A673 (cell line): ENCODE data around the gene ANKS1B. TPM values are rescaled to one million over a fixed set of nuclear protein-coding genes. Genes with fewer than 3 reads are reported as not detected.

ENCODE experiments used
- BruUV-seq: library from RNA; stranded (reverse); fragments of 400-500 nt; replicated peaks from 2 replicates; lab custom pipeline; 2021; lab: Mats Ljungman, UMichigan
- CTCF ChIA-PET: fragments of 300-600 bp; sonication (Branson Sonifier 250); formaldehyde crosslinking; loops from one replicate; lab custom pipeline; 2022; ENCODE audit warnings: antibody characterized with exemption; lab: Charles Lee
- POLR2A ChIA-PET: fragments of 300-600 bp; sonication (Branson Sonifier 250); formaldehyde crosslinking; loops from one replicate; lab custom pipeline; 2022; ENCODE audit warnings: antibody characterized with exemption; ENCODE audit not compliant: low non-redundant PET; lab: Charles Lee
- DNase-seq: peaks from one replicate; pipeline ENCODE4 v3.0.0-alpha.2; 2015; ENCODE audit warnings: low spot score
- H3K27ac ChIP-seq: fragments of 200-600 bp; sonication (generic); 2 replicates; pipeline ENCODE4 v1.5.1; 2016; ENCODE audit warnings: mixed run types, low read depth, mild to moderate bottlenecking, mixed read lengths, antibody characterized with exemption, low read length; ENCODE audit not compliant: poor library complexity, severe bottlenecking
- H3K27me3 ChIP-seq: fragments of 200-600 bp; sonication (generic); replicated peaks from 2 replicates; pipeline ENCODE4 v1.6.1; 2017; ENCODE audit warnings: mixed run types, low read depth, mild to moderate bottlenecking, mixed read lengths, antibody characterized with exemption, low read length; ENCODE audit not compliant: insufficient read depth, poor library complexity
- H3K36me3 ChIP-seq: fragments of 200-600 bp; sonication (generic); 2 replicates; pipeline ENCODE4 v1.6.1; 2016; ENCODE audit warnings: mixed run types, mild to moderate bottlenecking, mixed read lengths, antibody characterized with exemption, low read length; ENCODE audit not compliant: insufficient read depth, poor library complexity, severe bottlenecking
- H3K4me1 ChIP-seq: fragments of 200-600 bp; sonication (generic); 2 replicates; pipeline ENCODE4 v1.6.1; 2017; ENCODE audit warnings: mixed run types, mild to moderate bottlenecking, mixed read lengths, antibody characterized with exemption, low read length; ENCODE audit not compliant: insufficient read depth, poor library complexity, severe bottlenecking
- H3K4me3 ChIP-seq: fragments of 200-600 bp; sonication (generic); 2 replicates; pipeline ENCODE4 v1.5.1; 2016; ENCODE audit warnings: low read depth, mixed run types, mild to moderate bottlenecking, mixed read lengths, low read length; ENCODE audit not compliant: poor library complexity, severe bottlenecking
- H3K9me3 ChIP-seq: fragments of 200-600 bp; sonication (generic); 2 replicates; pipeline ENCODE4 v1.6.1; 2016; ENCODE audit warnings: mixed run types, low read depth, mild to moderate bottlenecking, mixed read lengths, antibody characterized with exemption, low read length; ENCODE audit not compliant: poor library complexity, severe bottlenecking
- EZH2 ChIP-seq: fragments of 200-600 bp; sonication (generic); IDR thresholded peaks from 2 replicates; pipeline ENCODE4 v1.6.1; 2017; ENCODE audit warnings: borderline replicate concordance, low read depth, mild to moderate bottlenecking, mixed read lengths, antibody characterized with exemption, low read length; ENCODE audit not compliant: poor library complexity, severe bottlenecking
- intact Hi-C: fragments of 100-400 bp; cut with micrococcal nuclease; formaldehyde crosslinking; loops from one replicate; pipeline ENCODE4 v1.10.0; 2022; ENCODE audit not compliant: unreplicated experiment
- total RNA-seq: library from RNA; stranded (reverse); gene quantifications from 2 replicates; pipeline ENCODE4 v1.2.3, GENCODE V29; 2021
- TF ChIP-seq, protein P1 (sequence below): fragments of 300-800, 200-600 bp; sonication (generic); conservative IDR thresholded peaks from 2 replicates; pipeline ENCODE4 v1.5.1; 2017; ENCODE audit warnings: low read depth, mild to moderate bottlenecking, antibody characterized with exemption, low read length, moderate library complexity, mixed read lengths

ANKS1B gene
- total RNA-seq, 1 experiment from 2014 or later: 0.99 TPM

DNA sequence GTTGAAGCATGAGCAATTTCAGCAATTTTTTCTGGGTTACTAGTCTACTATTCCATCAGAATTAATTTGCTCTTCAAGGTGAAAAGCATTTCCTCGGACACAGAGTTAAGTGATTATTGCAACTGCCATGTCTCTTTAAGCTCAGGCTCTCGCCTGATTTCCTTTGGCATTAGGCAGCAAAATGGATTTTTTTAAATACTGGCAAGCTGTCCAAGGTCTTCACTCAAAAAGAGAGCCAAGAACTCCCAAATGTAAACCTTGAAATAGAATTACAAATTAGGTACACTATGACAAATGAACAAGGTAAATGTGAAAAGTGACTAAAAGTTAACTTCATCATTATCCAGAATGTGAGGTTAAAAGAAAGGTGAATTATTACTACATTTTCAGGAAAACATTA is 225.3 kb downstream of the ANKS1B start:
- Histone ChIP-seq H3K4me3 (no peak overlapping the region), H3K27me3 (peaks cover 31% of the 10 kb centered on the region), H3K9me3 (no peaks in the 10 kb centered on the region), H3K27ac (no peak overlapping the region), H3K4me1 (no peaks in the 10 kb centered on the region), H3K36me3 (no peaks in the 10 kb centered on the region)
- ChIA-PET CTCF (no interaction called here), POLR2A (no interaction called here)
- DNase-seq: no peak
- TF ChIP-seq EZH2: no peak
- TF ChIP-seq, protein P1, sequence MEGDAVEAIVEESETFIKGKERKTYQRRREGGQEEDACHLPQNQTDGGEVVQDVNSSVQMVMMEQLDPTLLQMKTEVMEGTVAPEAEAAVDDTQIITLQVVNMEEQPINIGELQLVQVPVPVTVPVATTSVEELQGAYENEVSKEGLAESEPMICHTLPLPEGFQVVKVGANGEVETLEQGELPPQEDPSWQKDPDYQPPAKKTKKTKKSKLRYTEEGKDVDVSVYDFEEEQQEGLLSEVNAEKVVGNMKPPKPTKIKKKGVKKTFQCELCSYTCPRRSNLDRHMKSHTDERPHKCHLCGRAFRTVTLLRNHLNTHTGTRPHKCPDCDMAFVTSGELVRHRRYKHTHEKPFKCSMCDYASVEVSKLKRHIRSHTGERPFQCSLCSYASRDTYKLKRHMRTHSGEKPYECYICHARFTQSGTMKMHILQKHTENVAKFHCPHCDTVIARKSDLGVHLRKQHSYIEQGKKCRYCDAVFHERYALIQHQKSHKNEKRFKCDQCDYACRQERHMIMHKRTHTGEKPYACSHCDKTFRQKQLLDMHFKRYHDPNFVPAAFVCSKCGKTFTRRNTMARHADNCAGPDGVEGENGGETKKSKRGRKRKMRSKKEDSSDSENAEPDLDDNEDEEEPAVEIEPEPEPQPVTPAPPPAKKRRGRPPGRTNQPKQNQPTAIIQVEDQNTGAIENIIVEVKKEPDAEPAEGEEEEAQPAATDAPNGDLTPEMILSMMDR: no peak
- intact Hi-C loops: no loop called here
- no TSS peak for BruUV-seq

GRCh38 chr12:99758997-99759396 is 225.7 kb downstream of the ANKS1B start:
- Histone ChIP-seq H3K36me3 (no peaks in the 10 kb centered on the region), H3K9me3 (no peaks in the 10 kb centered on the region), H3K4me1 (no peaks in the 10 kb centered on the region), H3K27ac (no peak overlapping the region), H3K27me3 (peaks cover 31% of the 10 kb centered on the region), H3K4me3 (no peak overlapping the region)
- ChIA-PET POLR2A (no interaction called here), CTCF (no interaction called here)
- intact Hi-C loops: no loop called here
- no peak for DNase-seq
- no TSS peak for BruUV-seq
- TF ChIP-seq, protein P1: no peak
- no peak for TF ChIP-seq EZH2

DNA sequence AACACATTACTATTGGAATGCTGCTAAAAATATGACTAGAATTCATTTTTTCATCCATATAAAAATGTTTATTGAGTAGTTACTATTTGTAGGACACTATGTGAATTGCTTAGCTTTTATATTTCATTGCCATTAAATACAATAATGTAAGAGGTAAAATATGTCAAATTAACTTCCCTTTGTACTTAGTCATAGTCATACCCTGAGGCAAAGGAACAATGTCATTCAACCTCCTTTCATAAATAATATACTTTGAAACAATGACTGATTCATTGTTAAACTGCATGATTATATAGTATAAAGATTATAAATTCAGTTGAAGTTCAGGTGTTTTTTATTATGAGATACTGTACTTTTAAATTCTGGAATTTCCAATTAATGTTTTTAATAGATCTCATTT is 232.0 kb downstream of the ANKS1B start:
- Histone ChIP-seq H3K36me3 (no peaks in the 10 kb centered on the region), H3K4me1 (no peaks in the 10 kb centered on the region), H3K27me3 (peaks cover 3% of the 10 kb centered on the region), H3K4me3 (no peak overlapping the region), H3K27ac (no peak overlapping the region), H3K9me3 (no peaks in the 10 kb centered on the region)
- ChIA-PET POLR2A (no interaction called here), CTCF (no interaction called here)
- BruUV-seq: no TSS peak
- TF ChIP-seq EZH2: no peak
- TF ChIP-seq, protein P1: no peak
- DNase-seq: no peak
- intact Hi-C loops: no loop called here
